Measurements from ENCODE around the gene HSD3B1. TPM values are rescaled to one million over a fixed set of nuclear protein-coding genes. Genes with fewer than 3 reads are reported as not detected.

The HSD3B1 gene
- total RNA-seq, result not detected in 2 replicates

DNA sequence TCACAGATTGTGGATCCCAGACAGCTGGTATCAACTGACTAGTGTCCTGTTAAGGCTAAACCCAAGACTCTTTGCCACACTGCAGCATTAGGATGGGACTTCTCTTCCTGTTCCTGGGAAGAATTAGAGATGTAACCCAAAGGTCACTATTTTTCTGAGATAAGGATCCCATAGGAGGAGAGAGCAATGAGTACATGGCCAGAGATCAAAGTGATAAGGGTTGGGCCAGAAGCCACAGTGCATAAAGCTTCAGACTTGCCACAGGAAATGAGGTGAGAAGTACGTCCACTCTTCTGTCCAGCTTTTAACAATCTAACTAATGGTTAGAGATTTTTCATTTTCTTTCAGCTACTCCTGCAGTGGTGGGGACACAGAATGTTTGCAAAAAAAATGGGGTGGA, at the start of gene HSD3B1:
TSS of gene HSD3B1 (plus strand) at position 270 of the 400 bp plus-strand sequence. CDS start 267 bp downstream, outside the sequence.

Other genes with a start within 250 kb of the HSD3B1 start
- not detected in 2 replicates for gene HAO2, start 138.4 kb upstream of the HSD3B1 start, total RNA-seq
- gene HSD3B2, start 92.1 kb upstream of the HSD3B1 start, total RNA-seq, result not detected in 2 replicates
- 12.6 and 15.3 TPM in 2 replicates for gene ZNF697, start 141.1 kb downstream of the HSD3B1 start, total RNA-seq
- gene PHGDH, start 204.7 kb downstream of the HSD3B1 start, total RNA-seq, result 16.6 and 30.6 TPM in 2 replicates